Measurements from ENCODE around the gene HOXD4. TPM values are rescaled to one million over a fixed set of nuclear protein-coding genes. Genes with fewer than 3 reads are reported as not detected.

Gene HOXD4
- polyA plus RNA-seq, 10 donors, result 3.8 to 11.3 (median 7.3) TPM

DNA sequence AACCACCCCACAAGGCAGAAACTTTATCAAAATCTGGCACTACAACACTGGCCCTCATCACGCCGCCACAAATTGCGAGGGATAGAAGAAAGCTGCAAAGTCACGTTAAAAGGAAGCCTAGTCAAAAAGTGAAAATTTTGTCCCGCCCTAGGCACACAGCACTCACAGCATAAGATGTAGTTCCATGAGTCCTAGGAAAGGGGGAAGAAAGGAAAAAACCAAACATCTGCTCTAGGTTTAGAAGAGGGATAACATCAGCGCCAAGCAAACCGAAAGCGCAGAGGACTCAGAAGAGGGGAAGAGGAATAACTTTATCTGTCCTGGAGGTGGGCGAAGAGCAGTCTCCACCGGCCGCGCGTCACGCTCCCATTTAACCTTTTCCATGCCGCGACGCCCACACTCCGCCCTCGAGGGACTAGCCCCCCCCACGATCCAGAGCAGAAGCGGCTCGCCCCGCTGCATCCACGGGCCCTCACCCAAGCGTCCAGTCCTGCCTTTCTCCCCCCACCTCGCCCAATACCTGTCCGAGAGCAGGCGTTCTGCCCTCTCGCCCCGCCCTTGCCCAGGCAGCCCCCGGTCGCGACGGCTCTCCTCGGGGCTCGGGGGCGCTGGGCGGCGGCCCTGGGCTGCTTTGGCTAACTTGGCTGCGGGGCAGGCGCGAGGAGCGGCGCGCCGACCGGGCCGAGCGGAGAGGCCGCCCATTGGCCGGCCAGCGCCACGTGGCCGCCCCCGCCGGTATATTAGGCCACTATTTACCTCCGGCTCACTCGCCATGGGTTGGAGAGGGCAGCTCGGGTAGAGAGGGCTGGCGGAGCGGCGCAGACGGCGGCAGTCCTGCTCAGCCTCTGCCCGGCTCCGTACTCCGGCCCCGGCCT, 36.8 kb downstream of the HOXD4 start, which contains the start of gene HOXD1:
Gene HOXD1 (plus strand): TSS at position 770 of the 875 bp plus-strand sequence. CDS start 134 bp downstream, outside the sequence.
- peak in 1 of 3 donors; percentile 83 for DNase-seq

DNA sequence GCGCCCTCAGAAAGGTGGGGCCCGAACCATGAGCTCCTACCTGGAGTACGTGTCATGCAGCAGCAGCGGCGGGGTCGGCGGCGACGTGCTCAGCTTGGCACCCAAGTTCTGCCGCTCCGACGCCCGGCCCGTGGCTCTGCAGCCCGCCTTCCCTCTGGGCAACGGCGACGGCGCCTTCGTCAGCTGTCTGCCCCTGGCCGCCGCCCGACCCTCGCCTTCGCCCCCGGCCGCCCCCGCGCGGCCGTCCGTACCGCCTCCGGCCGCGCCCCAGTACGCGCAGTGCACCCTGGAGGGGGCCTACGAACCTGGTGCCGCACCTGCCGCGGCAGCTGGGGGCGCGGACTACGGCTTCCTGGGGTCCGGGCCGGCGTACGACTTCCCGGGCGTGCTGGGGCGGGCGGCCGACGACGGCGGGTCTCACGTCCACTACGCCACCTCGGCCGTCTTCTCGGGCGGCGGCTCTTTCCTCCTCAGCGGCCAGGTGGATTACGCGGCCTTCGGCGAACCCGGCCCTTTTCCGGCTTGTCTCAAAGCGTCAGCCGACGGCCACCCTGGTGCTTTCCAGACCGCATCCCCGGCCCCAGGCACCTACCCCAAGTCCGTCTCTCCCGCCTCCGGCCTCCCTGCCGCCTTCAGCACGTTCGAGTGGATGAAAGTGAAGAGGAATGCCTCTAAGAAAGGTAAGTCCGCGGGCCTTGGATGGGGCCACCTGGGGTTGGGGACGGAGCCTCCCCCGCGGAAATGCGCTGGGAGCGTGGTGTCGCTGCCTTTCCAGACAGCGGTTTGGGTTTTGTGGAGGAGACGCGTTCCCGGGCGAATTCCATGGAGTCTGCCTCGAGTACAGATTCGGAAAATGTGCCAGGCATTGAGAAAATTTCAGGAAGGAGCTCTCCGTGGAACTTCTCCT, 37.7 kb downstream of the HOXD4 start:
- DNase-seq, result peak in 1 of 3 donors; percentile 66

DNA sequence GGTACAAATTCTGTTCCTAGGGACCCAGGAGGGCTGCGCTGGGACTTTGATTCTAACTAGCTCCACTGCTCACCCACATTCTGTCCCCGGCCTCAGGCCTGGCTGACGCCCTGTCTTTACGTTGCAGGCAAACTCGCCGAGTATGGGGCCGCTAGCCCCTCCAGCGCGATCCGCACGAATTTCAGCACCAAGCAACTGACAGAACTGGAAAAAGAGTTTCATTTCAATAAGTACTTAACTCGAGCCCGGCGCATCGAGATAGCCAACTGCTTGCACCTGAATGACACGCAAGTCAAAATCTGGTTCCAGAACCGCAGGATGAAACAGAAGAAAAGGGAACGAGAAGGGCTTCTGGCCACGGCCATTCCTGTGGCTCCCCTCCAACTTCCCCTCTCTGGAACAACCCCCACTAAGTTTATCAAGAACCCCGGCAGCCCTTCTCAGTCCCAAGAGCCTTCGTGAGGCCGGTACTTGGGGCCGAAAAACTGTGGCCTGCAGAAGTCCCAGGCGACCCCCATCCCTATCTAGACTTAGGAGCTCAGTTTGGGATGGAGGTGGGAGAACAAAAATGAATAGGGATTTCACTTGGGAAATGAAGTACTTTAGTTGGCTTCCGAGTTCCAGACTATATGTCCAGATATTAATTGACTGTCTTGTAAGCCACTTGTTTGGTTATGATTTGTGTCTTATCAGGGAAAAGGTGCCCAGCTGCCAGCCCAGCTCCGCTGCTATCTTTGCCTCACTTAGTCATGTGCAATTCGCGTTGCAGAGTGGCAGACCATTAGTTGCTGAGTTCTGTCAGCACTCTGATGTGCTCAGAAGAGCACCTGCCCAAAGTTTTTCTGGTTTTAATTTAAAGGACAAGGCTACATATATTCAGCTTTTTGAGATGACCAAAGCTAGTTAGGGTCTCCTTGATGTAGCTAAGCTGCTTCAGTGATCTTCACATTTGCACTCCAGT, 38.6 kb downstream of the HOXD4 start:
- DNase-seq, result peak in 1 of 3 donors; percentile 30

DNA sequence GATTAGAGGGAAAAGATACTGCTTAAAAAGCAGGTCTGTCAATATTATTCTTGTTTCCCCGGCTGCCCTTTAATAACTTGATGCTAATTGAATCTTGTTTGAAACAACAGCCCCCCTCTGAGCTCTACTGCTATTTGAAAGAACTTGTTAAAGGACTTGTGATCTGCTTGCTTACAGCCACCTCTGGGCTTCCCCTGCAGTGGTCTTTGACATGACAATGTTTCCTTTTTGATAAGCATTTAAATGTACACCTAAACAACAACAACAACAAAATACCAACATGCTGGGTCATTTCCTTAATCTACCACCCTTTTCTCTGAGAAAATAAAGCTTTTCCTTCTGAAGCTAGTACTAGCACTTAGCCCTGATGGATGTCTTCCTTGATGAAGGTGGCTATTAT, 41.0 kb downstream of the HOXD4 start:
- no peak for DNase-seq

DNA sequence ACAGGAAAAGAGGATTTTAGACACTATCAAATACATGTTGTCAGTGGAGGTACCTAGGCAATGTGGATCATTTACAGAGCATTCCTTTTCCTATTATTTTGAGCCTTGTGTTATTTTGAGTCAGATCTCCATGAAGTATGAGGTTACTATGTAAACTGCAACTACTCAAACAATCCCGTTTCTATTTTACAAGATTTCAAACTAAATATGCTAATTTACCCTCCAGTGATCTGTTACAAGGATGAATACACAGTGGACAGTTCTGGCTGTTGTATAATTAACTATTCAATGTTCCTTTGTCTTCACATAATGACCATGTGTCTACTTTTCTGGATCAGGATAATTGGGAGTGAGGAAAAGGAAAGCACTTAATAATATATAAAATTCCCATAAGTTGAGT, 41.7 kb downstream of the HOXD4 start:
- no peak for DNase-seq

DNA sequence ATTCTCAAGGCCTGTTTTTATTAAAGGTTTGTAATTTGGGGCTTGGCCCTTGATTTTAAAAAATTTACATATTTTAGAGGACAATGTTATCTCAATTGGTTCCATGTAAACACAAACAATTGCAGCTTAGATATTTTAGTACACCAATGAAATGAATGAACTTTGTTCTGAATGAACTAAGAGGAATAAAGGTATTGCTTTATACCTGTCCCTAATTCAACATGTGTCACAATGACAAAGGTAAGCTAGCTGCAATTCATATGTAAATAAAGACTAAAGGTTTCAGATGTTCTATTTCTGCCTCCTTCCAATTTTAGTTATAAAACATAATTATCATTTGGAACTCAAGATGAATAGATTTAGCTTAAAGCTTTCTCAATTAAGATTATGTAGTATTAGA, 48.6 kb downstream of the HOXD4 start:
- no peak for DNase-seq

DNA sequence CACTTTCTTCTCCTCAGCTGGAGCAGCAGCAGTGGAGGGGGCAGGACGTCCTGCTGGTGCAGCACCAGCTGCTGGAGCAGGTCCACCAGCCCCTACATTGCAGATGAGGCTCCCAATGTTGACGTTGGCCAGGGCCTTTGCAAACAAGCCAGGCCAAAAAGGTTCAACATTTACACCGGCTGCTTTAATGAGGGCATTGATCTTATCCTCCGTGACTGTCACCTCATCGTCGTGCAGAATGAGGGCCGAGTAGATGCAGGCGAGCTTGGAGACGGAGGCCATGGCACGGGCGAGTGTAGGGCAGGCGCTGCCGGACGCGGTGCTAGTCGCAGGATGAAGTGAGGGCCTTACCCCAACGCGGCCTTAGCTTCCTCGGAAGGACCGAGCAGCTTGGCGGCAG, 49.6 kb downstream of the HOXD4 start:
- DNase-seq, result no peak

DNA sequence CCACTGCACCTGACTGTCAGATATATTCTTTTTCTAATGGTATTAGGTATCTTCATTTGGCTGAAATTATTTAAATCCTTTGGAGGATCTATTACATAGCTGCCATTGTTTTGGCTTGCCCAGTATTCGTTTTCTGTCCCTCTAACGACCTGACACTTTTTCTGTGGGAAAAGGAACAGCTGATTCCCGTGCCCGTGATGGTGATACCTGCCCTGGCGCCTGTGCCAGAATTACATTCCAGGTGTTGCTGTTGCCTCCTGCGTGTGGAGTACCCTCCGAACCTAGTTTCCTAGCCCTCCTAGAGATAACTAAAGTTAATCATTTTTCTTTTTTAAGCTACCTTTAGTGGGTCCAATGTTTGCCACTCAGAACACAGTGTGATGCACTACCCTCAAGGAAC, 51.1 kb downstream of the HOXD4 start:
- no peak for DNase-seq

Other genes starting within 250 kb of the HOXD4 start
- 10 to 100 TPM; 24.3 to 55.3 (median 34.5) TPM for gene LNPK, start 149.3 kb upstream of the HOXD4 start, polyA plus RNA-seq (ENCODE audit: insufficient read length in 10 of 10)
- under 1 TPM in 2 of 10 donors, not detected in 8; 0.04 TPM for gene EVX2, start 67.6 kb upstream of the HOXD4 start, polyA plus RNA-seq (ENCODE audit: insufficient read length in 10 of 10)
- gene HOXD13, start 58.8 kb upstream of the HOXD4 start, polyA plus RNA-seq (ENCODE audit: insufficient read length in 10 of 10), result under 1 TPM in 1 of 10 donors, not detected in 9; 0.11 TPM
- not detected for gene HOXD12, start 51.8 kb upstream of the HOXD4 start, polyA plus RNA-seq (ENCODE audit: insufficient read length in 10 of 10)
- not detected for gene HOXD11, start 44.3 kb upstream of the HOXD4 start, polyA plus RNA-seq (ENCODE audit: insufficient read length in 10 of 10)
- under 1 TPM; 0.15 to 0.78 (median 0.28) TPM for gene HOXD10, start 34.8 kb upstream of the HOXD4 start, polyA plus RNA-seq (ENCODE audit: insufficient read length in 10 of 10)
- gene HOXD9, start 28.8 kb upstream of the HOXD4 start, polyA plus RNA-seq (ENCODE audit: insufficient read length in 10 of 10), result 10 to 100 TPM in 1 of 10 donors, 1 to 10 TPM in 9; 4.8 to 11.5 (median 5.7) TPM
- gene HOXD8, start 21.8 kb upstream of the HOXD4 start, polyA plus RNA-seq (ENCODE audit: insufficient read length in 10 of 10), result 10 to 100 TPM; 30.6 to 43.1 (median 40.2) TPM
- gene HOXD3, start 5.8 kb downstream of the HOXD4 start, polyA plus RNA-seq (ENCODE audit: insufficient read length in 10 of 10), result 1 to 10 TPM; 2.2 to 5.9 (median 3.2) TPM
- gene HOXD1, start 37.1 kb downstream of the HOXD4 start, polyA plus RNA-seq (ENCODE audit: insufficient read length in 10 of 10), result 1 to 10 TPM; 1.1 to 3.2 (median 1.6) TPM
- gene MTX2, start 117.9 kb downstream of the HOXD4 start, polyA plus RNA-seq (ENCODE audit: insufficient read length in 10 of 10), result 10 to 100 TPM; 49.0 to 65.2 (median 53.2) TPM

Measured in muscle of back (tissue), 11 donors.